ENCODE results near the gene RPL7L1.
A peak's percentile ranks its signal among the peaks of the same experiment; 100 is the strongest.
"Not testable (repeated sequence)": the region's sequence is repeated elsewhere in the genome, so short reads cannot be mapped to it uniquely, and the experiment has no call there.

Gene RPL7L1

GRCh38 chr6:42894041-42894828 lies 14.8 kb downstream of the RPL7L1 start:
- not testable (repeated sequence) for DNase-seq

GRCh38 chr6:42896178-42896719 lies 16.8 kb downstream of the RPL7L1 start:
- no peak for DNase-seq

GRCh38 chr6:42898891-42899361 lies 19.5 kb downstream of the RPL7L1 start:
- peak; percentile 19 for DNase-seq

- DNase-seq: no peak
Measured at GRCh38 chr6:42899871-42900270, 20.5 kb downstream of the RPL7L1 start.

DNA sequence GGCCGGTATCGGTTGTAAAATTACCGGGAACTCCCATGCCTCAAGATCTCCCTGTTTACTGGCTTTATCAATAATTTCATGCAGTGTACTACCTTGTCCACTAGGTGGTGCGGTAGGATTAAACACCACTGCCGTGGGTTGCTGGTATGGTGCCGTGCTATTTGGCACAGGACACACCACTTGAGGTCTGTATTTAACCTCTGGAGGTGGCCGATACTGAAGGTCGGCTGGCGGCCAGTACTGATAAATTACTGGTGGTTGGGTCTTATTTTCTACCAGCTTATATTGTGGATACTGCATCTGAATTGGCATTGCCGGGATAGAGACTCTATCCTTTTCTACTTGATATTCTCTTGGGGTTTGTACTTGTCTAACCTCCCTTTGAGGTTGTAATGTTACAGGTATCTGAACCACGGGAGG lies 22.1 kb downstream of the RPL7L1 start:
- peak; percentile 71 for DNase-seq

DNA sequence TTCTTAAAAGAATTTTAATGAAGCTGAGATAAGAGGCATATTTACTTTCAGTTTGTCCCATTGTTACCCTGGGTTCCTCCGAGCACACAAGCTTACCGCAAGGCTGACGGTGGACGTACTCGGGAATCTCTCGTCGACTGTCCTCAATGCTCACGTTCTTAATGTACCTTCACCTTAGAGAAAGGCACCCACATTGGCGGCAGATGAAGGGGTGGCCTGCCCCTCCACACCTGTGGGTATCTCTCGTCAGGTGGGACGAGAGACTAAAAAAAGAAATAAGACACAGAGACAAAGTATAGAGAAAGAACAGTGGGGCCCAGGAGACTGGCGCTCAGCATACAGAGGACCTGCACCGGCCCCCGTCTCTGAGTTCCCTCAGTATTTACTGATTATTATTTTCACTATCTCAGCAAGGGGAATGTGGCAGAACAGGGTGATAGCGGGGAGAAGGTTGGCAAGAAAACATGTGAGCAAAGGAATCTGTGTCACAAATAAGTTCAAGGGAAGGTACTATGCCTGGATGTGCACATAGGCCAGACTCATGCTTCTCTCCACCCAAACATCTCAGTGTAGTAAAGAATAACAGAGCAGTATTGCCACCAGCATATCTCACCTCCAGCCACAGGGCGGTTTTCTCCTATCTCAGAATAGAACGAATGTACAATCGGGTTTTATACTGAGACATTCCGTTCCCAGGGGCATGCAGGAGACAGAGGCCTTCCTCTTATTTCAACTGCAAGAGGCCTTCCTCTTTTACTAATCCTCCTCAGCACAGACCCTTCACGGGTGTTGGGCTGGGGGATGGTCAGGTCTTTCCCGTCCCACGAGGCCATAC lies 23.2 kb downstream of the RPL7L1 start:
- DNase-seq: not testable (repeated sequence)

DNA sequence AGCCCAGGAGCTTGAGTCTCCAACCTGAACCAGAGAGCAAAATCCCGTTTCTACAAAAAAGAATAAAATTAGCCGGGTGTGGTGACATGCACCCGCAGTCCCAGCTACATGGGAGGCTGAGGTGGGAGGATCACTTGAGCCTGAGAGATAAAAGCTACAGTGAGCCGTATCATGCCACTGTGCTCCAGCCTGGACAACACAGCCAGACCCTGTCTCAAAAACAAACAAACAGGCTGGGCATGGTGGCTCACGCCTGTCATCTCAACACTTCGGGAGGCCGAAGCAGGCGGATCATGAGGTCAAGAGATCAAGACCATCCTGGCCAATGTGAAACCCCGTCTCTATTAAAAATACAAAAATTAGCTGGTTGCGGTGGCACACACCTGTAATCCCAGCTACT lies 25.1 kb downstream of the RPL7L1 start:
- no peak for DNase-seq

DNA sequence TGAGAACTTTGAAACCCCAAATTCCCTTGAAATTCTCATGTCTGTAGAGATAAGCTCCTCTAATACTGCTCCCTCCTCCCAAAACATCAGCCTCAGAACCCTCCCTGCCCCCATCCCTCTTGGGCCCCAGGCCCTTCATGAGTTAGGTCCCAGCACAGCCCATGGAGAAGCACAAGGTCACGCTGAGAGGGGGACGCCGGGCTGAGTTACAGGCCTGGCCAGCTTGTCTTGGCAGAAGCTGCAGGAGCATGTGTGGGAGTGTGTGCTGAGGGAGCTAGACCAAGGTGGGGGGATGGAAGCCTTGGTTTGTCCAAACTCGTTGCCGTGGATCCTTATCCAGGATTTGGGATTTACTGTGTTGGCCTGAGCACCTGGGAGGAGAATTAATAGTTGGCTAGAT lies 27.9 kb downstream of the RPL7L1 start:
- DNase-seq: no peak

DNA sequence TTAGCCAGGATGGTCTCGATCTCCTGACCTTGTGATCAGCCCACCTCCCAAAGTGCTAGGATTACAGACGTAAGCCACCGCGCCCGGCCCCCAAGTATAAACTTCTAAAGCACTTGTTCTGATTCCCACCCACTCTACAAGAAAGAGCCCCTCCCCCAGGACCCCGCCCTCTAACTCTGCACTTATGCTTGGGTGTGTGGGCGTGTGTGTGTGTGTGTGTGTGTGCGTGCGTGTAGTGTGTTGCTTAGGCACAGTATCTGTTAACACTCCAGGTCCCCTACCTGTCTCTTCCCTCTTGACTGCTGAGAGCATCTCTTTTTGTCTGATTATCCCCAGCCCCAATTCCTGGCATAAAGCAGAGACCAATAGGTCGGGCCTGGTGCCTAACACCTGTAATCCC lies 30.4 kb downstream of the RPL7L1 start:
- DNase-seq: no peak

- DNase-seq: no peak
Measured at GRCh38 chr6:42911171-42912021, 32.0 kb downstream of the RPL7L1 start.

DNA sequence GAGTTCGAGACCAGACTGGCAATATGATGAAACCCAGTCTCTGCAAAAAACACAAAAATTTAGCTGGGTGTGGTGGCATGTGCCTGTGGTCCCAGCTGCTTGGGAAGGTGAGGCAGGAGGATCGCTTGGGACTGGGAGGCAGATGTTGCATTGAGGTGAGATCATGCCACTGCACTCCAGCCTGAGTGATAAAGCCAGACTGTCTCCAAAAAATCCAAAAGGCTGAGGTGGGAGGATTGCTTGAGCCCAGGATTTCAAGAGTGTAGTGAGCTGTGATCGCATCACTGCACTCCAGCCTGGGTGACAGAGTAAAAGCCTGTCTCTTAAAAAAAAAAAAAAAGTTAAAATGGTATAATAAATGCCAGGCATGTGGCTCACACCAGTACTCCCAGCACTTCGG lies 35.1 kb downstream of the RPL7L1 start:
- no peak for DNase-seq

DNA sequence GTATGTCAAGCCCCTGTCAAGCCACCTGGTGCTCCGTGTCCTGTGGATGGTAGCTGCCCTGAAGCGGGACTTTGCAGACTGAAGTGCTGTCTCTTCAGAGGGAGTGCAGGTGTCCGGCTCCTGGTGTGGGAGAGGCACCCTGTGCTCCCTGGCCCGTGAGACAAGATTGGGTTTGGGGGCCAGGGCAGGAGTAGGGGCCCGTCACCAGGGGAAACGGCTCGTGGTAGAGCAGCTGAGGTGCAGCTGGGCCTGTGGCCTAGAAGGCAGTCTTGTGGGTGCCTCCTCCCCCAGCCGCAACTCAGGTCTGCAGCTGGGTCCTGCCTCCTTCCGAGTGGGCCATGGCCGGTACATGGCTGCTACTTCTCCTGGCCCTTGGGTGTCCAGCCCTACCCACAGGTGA lies 36.3 kb downstream of the RPL7L1 start, which contains the start of gene PTCRA:
Gene PTCRA (plus strand): TSS at position 322 of the 400 bp plus-strand sequence. CDS start 17 bp downstream, at position 339.
- no peak for DNase-seq

- no peak for DNase-seq
Measured at GRCh38 chr6:42916288-42916687, 36.9 kb downstream of the RPL7L1 start.

DNA sequence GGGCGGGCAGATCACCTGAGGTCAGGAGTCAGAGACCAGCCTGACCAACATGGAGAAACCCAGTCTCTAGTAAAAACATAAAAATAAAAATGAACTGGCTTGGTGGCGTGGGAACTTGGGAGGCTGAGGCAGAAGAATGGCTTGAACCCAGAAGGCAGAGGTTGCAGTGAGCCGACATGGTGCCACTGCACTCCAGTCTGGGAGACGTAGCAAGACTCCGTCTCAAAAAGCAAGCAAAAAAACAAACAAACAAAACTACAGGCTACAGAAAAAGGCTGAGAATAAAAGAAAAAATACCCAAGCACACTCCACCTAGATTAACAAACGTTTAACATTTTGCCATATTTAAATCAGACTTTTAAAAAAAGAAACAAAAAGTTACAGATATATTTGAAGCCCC lies 42.4 kb downstream of the RPL7L1 start:
- DNase-seq: no peak

- no peak for DNase-seq
Measured at GRCh38 chr6:42923666-42924065, 44.2 kb downstream of the RPL7L1 start.

- no peak for DNase-seq
Measured at GRCh38 chr6:42925248-42925857, 45.9 kb downstream of the RPL7L1 start.

- DNase-seq: peak; percentile 98
Measured at GRCh38 chr6:42928986-42929820, 49.8 kb downstream of the RPL7L1 start, which contains the start of gene CNPY3. CNPY3 (plus strand) TSS chr6:42929480; CDS start chr6:42929571, 91 bp downstream.

- peak; percentile 69 for DNase-seq
Measured at GRCh38 chr6:42929821-42930360, 50.5 kb downstream of the RPL7L1 start.

GRCh38 chr6:42932412-42932811 lies 53.0 kb downstream of the RPL7L1 start:
- DNase-seq: no peak

DNA sequence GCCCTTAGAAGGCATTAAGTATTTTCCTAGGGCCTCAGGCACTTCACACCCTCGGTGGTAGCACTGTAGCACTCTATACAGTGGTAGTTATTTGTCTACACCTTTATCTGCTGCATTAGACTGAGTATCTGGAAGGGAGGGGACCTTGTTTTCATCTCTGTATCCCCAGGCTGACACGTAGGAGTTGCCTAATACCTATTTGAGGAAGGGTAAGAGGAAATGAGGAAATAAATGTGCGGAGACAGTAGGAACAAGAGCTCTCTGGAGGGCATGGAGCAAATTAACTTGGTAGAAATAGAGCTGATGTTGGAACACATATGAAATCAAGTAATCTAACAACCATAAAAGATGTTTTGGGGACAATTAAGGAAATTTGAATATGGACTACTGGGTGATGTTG lies 53.8 kb downstream of the RPL7L1 start:
- no peak for DNase-seq

DNA sequence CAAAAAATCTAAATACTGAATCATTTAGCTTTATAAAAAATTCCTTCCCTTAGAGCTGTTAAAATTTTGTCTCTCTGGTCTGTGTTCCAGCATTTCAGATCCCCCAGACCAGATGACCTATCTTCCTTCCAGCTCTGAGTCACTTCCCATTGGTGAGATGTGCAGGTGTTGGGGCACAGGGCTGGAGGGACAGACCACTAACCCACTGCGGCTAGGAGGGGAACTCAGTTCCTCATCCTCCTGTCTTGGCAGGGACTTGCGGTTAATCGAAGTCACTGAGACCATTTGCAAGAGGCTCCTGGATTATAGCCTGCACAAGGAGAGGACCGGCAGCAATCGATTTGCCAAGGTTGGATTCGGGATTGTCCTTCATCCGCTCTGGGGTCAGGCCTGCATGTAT lies 55.9 kb downstream of the RPL7L1 start:
- DNase-seq: no peak
